ENCODE measurements around the gene PSMA8.
"Not testable (repeated sequence)": the region's sequence is repeated elsewhere in the genome, so short reads cannot be mapped to it uniquely, and the experiment has no call there.

Gene PSMA8

DNA sequence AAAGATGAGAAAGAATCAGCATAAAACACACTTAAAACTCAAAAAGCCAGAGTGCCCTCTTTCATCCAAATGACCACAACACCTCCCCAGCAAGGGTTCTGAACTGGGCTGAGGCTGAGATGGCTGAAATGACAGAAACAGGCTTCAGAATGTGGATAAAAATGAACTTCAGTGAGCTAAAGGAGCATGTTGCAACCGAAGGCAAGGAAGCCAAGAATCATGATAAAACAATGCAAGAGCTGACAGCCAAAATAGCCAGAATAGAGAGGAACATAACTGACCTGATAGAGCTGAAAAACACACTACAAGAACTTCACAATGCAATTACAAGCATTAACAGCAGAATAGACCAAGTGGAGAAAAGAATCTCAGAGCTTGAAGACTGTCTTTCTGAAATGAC lies 12.2 kb upstream of the PSMA8 start:
- no peak for DNase-seq (ENCODE audit: low read depth)

GRCh38 chr18:26121994-26122393 lies 11.7 kb upstream of the PSMA8 start:
- in situ Hi-C loops (cut with HindIII; ENCODE audit: low sequenced_read_pairs); DNase-seq (ENCODE audit: low read depth); H3K4me3 ChIP-seq (ENCODE audit: low read depth, low read length): not testable (repeated sequence)

More for the DNA sequence above, 12.2 kb upstream of the PSMA8 start:
- in situ Hi-C loops (cut with HindIII; ENCODE audit: low sequenced_read_pairs): no loop called here
- H3K4me3 ChIP-seq (ENCODE audit: low read depth, low read length): no peak overlapping the region
- TF ChIP-seq, protein P1, sequence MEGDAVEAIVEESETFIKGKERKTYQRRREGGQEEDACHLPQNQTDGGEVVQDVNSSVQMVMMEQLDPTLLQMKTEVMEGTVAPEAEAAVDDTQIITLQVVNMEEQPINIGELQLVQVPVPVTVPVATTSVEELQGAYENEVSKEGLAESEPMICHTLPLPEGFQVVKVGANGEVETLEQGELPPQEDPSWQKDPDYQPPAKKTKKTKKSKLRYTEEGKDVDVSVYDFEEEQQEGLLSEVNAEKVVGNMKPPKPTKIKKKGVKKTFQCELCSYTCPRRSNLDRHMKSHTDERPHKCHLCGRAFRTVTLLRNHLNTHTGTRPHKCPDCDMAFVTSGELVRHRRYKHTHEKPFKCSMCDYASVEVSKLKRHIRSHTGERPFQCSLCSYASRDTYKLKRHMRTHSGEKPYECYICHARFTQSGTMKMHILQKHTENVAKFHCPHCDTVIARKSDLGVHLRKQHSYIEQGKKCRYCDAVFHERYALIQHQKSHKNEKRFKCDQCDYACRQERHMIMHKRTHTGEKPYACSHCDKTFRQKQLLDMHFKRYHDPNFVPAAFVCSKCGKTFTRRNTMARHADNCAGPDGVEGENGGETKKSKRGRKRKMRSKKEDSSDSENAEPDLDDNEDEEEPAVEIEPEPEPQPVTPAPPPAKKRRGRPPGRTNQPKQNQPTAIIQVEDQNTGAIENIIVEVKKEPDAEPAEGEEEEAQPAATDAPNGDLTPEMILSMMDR (IDR thresholded peaks at IDR 0.05; ENCODE audit: low read depth, low read length, missing control alignments): no peak

- in situ Hi-C loops (cut with HindIII; ENCODE audit: low sequenced_read_pairs): no loop called here
- H3K4me3 ChIP-seq (ENCODE audit: low read depth, low read length): no peak overlapping the region
- TF ChIP-seq, protein P1 (IDR thresholded peaks at IDR 0.05; ENCODE audit: low read depth, low read length, missing control alignments): no peak
- DNase-seq (ENCODE audit: low read depth): no peak
Measured at GRCh38 chr18:26127786-26128185, 5.9 kb upstream of the PSMA8 start.

GRCh38 chr18:26128192-26128591 lies 5.5 kb upstream of the PSMA8 start:
- in situ Hi-C loops (cut with HindIII; ENCODE audit: low sequenced_read_pairs); DNase-seq (ENCODE audit: low read depth); H3K4me3 ChIP-seq (ENCODE audit: low read depth, low read length): not testable (repeated sequence)

DNA sequence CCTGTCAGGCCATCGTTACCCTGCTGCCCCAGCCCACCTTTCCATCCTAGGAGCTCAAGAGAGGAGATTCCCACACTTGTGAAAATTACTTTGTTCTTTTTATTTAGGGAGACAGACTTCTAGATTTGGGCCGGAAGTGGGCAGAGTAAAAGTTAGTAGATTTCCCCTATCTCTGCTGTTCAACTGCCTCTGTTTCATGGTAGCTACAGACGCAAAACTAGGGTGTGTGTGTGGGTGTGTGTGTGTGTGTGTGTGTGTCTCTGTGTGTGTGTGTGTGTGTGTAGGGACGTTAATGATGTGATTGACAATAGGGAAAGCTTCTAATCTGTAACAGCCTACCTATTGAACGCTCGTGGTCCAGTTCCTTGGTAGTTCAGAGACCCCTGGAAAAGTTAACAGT lies 438 bp downstream of the PSMA8 start:
- DNase-seq (ENCODE audit: low read depth): no peak
- no peak overlapping the region for H3K4me3 ChIP-seq (ENCODE audit: low read depth, low read length)
- in situ Hi-C loops (cut with HindIII; ENCODE audit: low sequenced_read_pairs): no loop called here
- TF ChIP-seq, protein P1 (IDR thresholded peaks at IDR 0.05; ENCODE audit: low read depth, low read length, missing control alignments): no peak

GRCh38 chr18:26135548-26135947 lies 1.9 kb downstream of the PSMA8 start:
- DNase-seq (ENCODE audit: low read depth): no peak
- TF ChIP-seq, protein P1 (IDR thresholded peaks at IDR 0.05; ENCODE audit: low read depth, low read length, missing control alignments): no peak
- in situ Hi-C loops (cut with HindIII; ENCODE audit: low sequenced_read_pairs): no loop called here
- H3K4me3 ChIP-seq (ENCODE audit: low read depth, low read length): no peak overlapping the region

GRCh38 chr18:26157326-26157725 lies 23.7 kb downstream of the PSMA8 start:
- TF ChIP-seq, protein P1 (IDR thresholded peaks at IDR 0.05; ENCODE audit: low read depth, low read length, missing control alignments): no peak
- no peak for DNase-seq (ENCODE audit: low read depth)
- H3K4me3 ChIP-seq (ENCODE audit: low read depth, low read length): no peak overlapping the region
- in situ Hi-C loops (cut with HindIII; ENCODE audit: low sequenced_read_pairs): no loop called here

- TF ChIP-seq, protein P1 (IDR thresholded peaks at IDR 0.05; ENCODE audit: low read depth, low read length, missing control alignments): no peak
- no peak for DNase-seq (ENCODE audit: low read depth)
- H3K4me3 ChIP-seq (ENCODE audit: low read depth, low read length): no peak overlapping the region
- in situ Hi-C loops (cut with HindIII; ENCODE audit: low sequenced_read_pairs): no loop called here
Measured at GRCh38 chr18:26159353-26159752, 25.7 kb downstream of the PSMA8 start.
